GM19240 (cell line): ENCODE measurements around the gene FUT7.
"Not testable (repeated sequence)": the region's sequence is repeated elsewhere in the genome, so short reads cannot be mapped to it uniquely, and the experiment has no call there.

Experiments
- DNase-seq: peaks from one replicate; pipeline ENCODE4 v3.0.0; 2011; ENCODE audit warnings: low spot score; ENCODE audit not compliant: insufficient read length

The FUT7 gene

GRCh38 chr9:137033481-137033880, 1.6 kb upstream of the FUT7 start:
- DNase-seq: not testable (repeated sequence)

DNA sequence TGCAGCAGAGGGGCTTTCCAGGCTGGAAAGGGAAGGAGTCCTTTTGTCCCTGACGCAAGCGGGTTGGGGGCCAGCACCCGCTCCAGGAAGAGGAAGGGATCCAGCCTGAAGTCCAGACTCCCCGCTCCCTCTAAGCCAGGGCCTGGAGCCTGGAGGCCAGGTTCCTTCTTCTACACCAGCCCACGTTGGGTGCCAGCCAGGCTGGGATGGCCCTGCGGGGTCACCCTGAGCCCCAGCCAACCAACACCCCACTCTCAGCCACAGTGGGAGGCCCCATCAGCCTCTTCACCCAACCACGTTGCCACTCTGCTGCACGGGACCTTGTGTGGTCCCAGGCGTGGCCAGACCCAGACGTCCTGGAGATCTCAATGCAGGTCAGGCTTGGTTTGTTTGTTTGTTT, 970 bp upstream of the FUT7 start:
- no peak for DNase-seq

GRCh38 chr9:137030538-137031527, 1.1 kb downstream of the FUT7 start:
- DNase-seq: no peak

DNA sequence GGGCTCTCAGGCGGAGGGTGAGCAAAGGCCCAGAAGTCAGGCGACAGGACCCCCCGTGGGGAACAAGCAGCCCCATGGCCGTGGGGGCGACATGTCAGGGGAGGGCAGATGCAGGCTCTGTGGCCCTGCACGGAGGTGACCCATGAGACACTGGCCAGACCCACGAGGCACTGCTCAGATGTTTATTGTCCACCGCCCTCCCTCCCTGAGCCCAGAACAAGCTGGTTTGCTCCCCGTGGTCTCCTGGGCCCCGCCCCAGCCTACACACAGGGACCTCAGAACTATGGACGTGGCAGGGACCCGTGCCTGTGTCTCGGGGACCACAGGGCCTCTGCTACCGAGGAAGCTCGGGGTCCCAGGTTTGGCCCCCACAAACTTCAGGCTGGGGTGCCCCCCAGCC, 1.9 kb downstream of the FUT7 start:
- no peak for DNase-seq

- peak; percentile 75 for DNase-seq
These were observed 2.6 kb downstream of the FUT7 start for GRCh38 chr9:137029058-137029936.

GRCh38 chr9:137028263-137029057, 3.4 kb downstream of the FUT7 start:
- DNase-seq: no peak

GRCh38 chr9:137027369-137028262, 4.3 kb downstream of the FUT7 start, which contains the start of gene ABCA2:
Gene ABCA2 (minus strand): TSS chr9:137028237. CDS start chr9:137028140, 97 bp downstream.
- DNase-seq: no peak

DNA sequence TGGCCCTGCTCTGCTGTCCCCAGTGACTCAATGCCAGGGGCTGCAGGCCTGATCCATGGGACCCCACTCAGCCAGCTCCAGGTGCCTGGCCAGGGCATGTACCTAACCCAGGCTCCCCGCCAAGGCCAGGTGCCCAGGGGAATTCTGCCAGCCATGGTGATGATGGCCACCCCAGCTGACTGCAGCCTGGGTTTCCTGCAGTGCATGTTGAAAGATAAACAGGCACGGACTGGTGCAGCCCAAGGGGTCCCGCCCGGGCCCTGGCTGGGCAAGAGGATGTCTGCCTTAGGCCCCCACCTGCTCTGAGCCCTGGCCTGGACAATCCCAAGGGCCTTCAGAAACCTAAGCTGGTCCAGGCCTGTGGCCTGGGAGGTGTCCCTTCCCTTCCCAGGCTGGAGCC, 5.1 kb downstream of the FUT7 start:
- DNase-seq: no peak

GRCh38 chr9:137026384-137026783, 5.5 kb downstream of the FUT7 start:
- no peak for DNase-seq

DNA sequence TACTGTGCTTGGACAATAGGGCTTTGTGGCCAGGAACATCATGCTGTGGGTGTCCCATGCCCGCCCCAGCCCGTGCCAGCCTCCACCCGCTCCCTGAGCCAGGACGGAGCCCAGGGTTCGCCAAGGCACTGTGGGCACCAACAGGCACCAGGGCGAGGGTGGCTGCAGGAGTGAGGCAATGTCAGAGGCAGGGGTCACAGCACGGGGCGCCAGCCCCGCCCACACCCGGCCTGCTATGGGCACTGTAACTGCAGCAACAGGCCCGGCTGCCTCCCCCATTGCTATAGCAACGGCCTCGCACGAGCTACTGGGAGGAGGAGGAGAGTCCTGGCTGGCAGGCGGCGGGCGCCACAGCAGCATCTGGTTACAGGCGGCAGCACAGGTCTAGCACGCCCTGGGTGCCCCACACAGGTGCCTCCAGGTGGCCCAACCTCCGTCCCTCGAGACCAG, 6.3 kb downstream of the FUT7 start:
- no peak for DNase-seq

DNA sequence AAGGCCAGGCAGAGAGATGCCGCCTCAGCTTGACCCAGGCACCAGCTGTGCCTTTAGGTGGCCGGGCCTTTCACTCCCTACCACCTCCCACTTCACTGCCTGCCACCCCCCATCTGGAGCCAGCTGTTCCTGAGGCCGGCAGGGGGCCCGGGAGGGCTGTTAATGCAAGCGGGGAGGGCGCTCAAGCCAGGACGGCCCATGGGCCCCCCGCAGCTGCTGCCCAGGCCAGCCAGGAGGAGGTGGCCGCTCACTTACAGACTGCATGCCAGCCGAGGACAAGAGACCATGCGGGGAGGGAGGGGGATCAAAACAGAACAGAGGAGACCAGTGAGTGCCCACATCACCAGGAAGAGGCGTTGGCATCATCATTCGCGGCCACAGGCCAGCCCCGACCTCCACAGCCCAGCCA, 8.3 kb downstream of the FUT7 start:
- no peak for DNase-seq

DNA sequence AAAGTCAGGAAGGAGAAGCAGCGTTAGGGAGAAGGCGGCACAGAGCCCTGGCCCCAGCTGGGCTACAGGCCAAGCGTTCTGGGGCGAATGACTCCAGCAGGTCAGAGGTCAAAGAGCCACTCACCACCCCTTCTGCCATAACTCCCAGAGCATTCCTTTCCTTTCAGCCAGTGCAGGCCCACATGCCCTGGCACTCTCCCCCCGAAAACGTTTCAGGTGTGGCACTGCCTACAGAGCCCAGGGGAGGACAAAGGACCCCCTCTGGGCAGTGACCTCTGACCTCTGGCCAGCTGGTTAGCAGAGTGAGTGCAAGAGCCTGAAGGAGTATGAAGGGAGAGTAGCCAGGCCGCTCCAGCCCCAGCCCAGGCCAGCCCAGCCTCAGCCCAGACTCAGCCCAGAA, 8.7 kb downstream of the FUT7 start:
- DNase-seq: no peak

- no peak for DNase-seq
These were observed 9.3 kb downstream of the FUT7 start for GRCh38 chr9:137022662-137023008.

GRCh38 chr9:137021979-137022661, 9.8 kb downstream of the FUT7 start:
- peak; percentile 55 for DNase-seq

DNA sequence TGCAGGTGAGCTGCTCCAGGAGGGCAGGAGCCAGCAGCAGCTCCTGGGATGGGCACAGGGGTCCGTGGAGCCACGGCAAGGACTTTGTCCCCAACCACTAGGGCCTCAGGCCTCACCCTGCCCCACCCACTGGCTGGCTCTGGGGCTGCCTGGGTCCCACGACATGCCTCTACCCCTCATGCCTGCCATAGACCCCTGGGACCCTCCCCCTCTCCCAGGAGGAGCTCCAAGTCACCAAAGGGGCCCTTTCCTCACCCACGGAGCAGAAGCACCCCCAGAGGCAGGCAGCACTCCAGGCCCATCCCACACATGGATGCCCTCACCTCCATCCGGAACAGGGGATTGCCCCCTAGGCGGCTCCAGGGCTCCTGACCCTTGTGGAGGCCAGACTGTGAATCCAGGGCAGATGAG, 10.3 kb downstream of the FUT7 start:
- DNase-seq: no peak

GRCh38 chr9:137020771-137021567, 10.9 kb downstream of the FUT7 start:
- DNase-seq: no peak

- no peak for DNase-seq
These were observed 11.8 kb downstream of the FUT7 start for GRCh38 chr9:137019891-137020683.
